Neural progenitor cell (in vitro differentiated cells): ENCODE measurements around the gene SETD2. TPM values are rescaled to one million over a fixed set of nuclear protein-coding genes. Genes with fewer than 3 reads are reported as not detected.
"Not testable (repeated sequence)": the region's sequence is repeated elsewhere in the genome, so short reads cannot be mapped to it uniquely, and the experiment has no call there.

Source experiments
- DNase-seq: peaks from one replicate; pipeline ENCODE4 v3.0.0-alpha.2; 2016; ENCODE audit warnings: low spot score
- H2AFZ ChIP-seq: fragments of 200-600 bp; sonication (generic); replicated peaks from 2 replicates; pipeline ENCODE4 v1.6.1; 2016; ENCODE audit warnings: antibody characterized with exemption
- H3F3A ChIP-seq: fragments of 200-600 bp; sonication (generic); 2 replicates; pipeline ENCODE4 v1.6.1; 2016; ENCODE audit warnings: antibody characterized with exemption, low read depth
- H3K27ac ChIP-seq: fragments of 200-600 bp; sonication (generic); 2 replicates; pipeline ENCODE4 v1.5.1; 2016; ENCODE audit warnings: mild to moderate bottlenecking
- H3K27me3 ChIP-seq: fragments of 200-600 bp; sonication (generic); 2 replicates; pipeline ENCODE4 v1.6.1; 2016; ENCODE audit warnings: mild to moderate bottlenecking, moderate library complexity
- H3K36me3 ChIP-seq: fragments of 200-600 bp; sonication (generic); 2 replicates; pipeline ENCODE4 v1.5.1; 2016
- H3K4me1 ChIP-seq: fragments of 200-600 bp; sonication (generic); 2 replicates; pipeline ENCODE4 v1.6.1; 2016; ENCODE audit warnings: mixed run types
- H3K4me2 ChIP-seq: fragments of 200-600 bp; sonication (generic); 2 replicates; pipeline ENCODE4 v1.6.1; 2016
- H3K4me3 ChIP-seq: fragments of 200-600 bp; sonication (generic); 2 replicates; pipeline ENCODE4 v1.5.1; 2016
- H3K79me2 ChIP-seq: fragments of 200-600 bp; sonication (generic); 2 replicates; pipeline ENCODE4 v1.6.1; 2016; ENCODE audit warnings: low read depth
- H3K9ac ChIP-seq: fragments of 200-600 bp; sonication (generic); 2 replicates; pipeline ENCODE4 v1.6.1; 2016
- H3K9me3 ChIP-seq: fragments of 200-600 bp; sonication (generic); 2 replicates; pipeline ENCODE4 v1.5.1; 2016; ENCODE audit warnings: low read depth
- H4K20me1 ChIP-seq: fragments of 200-600 bp; sonication (generic); 2 replicates; pipeline ENCODE4 v1.6.1; 2016; ENCODE audit warnings: low read depth
- H3K27ac Mint-ChIP-seq: 3 replicates; pipeline ENCODE4 v1.8.0; 2021; ENCODE audit warnings: mixed read lengths
- H3K27me3 Mint-ChIP-seq: 2 replicates; pipeline ENCODE4 v1.8.0; 2022; ENCODE audit warnings: low read depth, mild to moderate bottlenecking, inconsistent platforms, moderate library complexity, mixed read lengths; ENCODE audit not compliant: insufficient read depth
- H3K36me3 Mint-ChIP-seq: 3 replicates; pipeline ENCODE4 v1.8.0; 2021; ENCODE audit warnings: mixed read lengths
- H3K4me1 Mint-ChIP-seq: 3 replicates; pipeline ENCODE4 v1.8.0; 2021; ENCODE audit warnings: mixed read lengths
- H3K4me3 Mint-ChIP-seq: 3 replicates; pipeline ENCODE4 v1.8.0; 2021; ENCODE audit warnings: mild to moderate bottlenecking, moderate library complexity, mixed read lengths
- H3K9me3 Mint-ChIP-seq: 3 replicates; pipeline ENCODE4 v1.8.0; 2020; ENCODE audit warnings: mixed read lengths
- EZH2 ChIP-seq: fragments of 200-600 bp; sonication (generic); IDR thresholded peaks from 2 replicates; pipeline ENCODE4 v1.6.1; 2017; ENCODE audit warnings: antibody characterized with exemption, mild to moderate bottlenecking, moderate library complexity
- EZH2phosphoT487 ChIP-seq: fragments of 200-600 bp; sonication (generic); IDR thresholded peaks from 2 replicates; pipeline ENCODE4 v1.6.1; 2017; ENCODE audit warnings: antibody characterized with exemption
- total RNA-seq: library from RNA; depleted of rRNA; stranded (reverse); fragments of >200 nt; gene quantifications from 2 replicates; pipeline ENCODE4 v1.2.3, GENCODE V29; 2015; ENCODE audit warnings: low replicate concordance
- TF ChIP-seq, protein P1 (sequence below): fragments of 200-600 bp; sonication (generic); IDR thresholded peaks from 2 replicates; pipeline ENCODE4 v1.5.1; 2017; ENCODE audit warnings: antibody characterized with exemption, mild to moderate bottlenecking

The SETD2 gene
- total RNA-seq, 1 donor from 2014 or later = 46.0 TPM

DNA sequence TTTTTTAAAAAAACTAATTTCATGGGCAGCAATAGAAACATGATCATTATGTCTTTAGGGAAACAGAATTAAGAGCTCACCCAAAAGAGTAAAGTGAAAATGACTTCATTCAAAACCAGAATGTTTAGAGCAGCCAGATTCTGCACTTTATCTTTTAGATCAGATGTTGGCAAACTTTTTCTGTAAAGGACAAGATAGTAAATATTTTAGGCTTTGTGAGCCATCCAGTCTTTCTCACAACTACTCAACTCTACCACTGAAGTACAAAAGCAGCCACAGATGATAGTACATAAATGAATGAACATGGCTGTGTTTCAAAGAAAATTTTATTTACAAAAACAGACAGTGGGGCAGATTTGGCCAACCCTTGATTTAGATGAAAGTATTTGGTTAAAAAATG, 84.5 kb downstream of the SETD2 start:
- Histone ChIP-seq H3K4me3 (no peak overlapping the region), H3F3A (no peaks in the 10 kb centered on the region), H3K79me2 (peaks cover 12% of the 10 kb centered on the region), H3K4me2 (no peak overlapping the region), H3K9me3 (no peaks in the 10 kb centered on the region), H3K27ac (no peak overlapping the region), H3K36me3 (peaks cover 20% of the 10 kb centered on the region), H3K9ac (no peak overlapping the region), H4K20me1 (peaks cover 4% of the 10 kb centered on the region), H3K4me1 (no peaks in the 10 kb centered on the region), H2AFZ (no peak overlapping the region), H3K27me3 (no peaks in the 10 kb centered on the region)
- Mint-ChIP-seq H3K27ac (no peak overlapping the region), H3K27me3 (no peaks in the 10 kb centered on the region), H3K36me3 (peaks cover 33% of the 10 kb centered on the region), H3K4me3 (no peak overlapping the region), H3K9me3 (no peaks in the 10 kb centered on the region), H3K4me1 (no peaks in the 10 kb centered on the region)
- TF ChIP-seq EZH2 = no peak
- TF ChIP-seq, protein P1, sequence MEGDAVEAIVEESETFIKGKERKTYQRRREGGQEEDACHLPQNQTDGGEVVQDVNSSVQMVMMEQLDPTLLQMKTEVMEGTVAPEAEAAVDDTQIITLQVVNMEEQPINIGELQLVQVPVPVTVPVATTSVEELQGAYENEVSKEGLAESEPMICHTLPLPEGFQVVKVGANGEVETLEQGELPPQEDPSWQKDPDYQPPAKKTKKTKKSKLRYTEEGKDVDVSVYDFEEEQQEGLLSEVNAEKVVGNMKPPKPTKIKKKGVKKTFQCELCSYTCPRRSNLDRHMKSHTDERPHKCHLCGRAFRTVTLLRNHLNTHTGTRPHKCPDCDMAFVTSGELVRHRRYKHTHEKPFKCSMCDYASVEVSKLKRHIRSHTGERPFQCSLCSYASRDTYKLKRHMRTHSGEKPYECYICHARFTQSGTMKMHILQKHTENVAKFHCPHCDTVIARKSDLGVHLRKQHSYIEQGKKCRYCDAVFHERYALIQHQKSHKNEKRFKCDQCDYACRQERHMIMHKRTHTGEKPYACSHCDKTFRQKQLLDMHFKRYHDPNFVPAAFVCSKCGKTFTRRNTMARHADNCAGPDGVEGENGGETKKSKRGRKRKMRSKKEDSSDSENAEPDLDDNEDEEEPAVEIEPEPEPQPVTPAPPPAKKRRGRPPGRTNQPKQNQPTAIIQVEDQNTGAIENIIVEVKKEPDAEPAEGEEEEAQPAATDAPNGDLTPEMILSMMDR = no peak
- TF ChIP-seq EZH2phosphoT487 = no peak
- DNase-seq = no peak

DNA sequence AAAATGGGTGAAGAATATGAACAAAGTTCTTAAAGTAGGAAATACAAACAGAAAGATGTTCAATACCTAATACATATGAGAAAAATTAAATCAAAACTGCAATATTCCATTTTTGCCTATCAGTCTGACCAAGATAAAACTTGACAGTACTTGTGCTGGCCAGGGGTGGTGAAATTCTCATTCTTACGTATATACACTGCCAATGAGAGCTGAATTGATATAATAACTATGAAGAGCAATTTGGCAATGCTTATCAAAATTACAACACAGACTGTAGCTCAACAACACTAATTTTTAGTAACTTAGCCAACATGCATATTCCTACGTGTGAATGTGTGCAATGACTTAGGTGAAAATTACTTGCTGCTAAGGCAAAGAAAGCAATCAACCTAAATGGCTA, 90.2 kb downstream of the SETD2 start:
- Histone ChIP-seq H3K4me3 (no peak overlapping the region), H3K27me3 (no peaks in the 10 kb centered on the region), H3K4me1 (no peaks in the 10 kb centered on the region), H3K4me2 (no peak overlapping the region), H2AFZ (no peak overlapping the region), H3K27ac (no peak overlapping the region), H4K20me1 (no peaks in the 10 kb centered on the region), H3K79me2 (peaks cover 37% of the 10 kb centered on the region), H3K36me3 (peaks cover 11% of the 10 kb centered on the region), H3K9me3 (no peaks in the 10 kb centered on the region), H3K9ac (no peak overlapping the region), H3F3A (no peaks in the 10 kb centered on the region)
- no peak overlapping the region for H3K27ac Mint-ChIP-seq
- H3K4me1 Mint-ChIP-seq = no peaks in the 10 kb centered on the region
- H3K27me3 Mint-ChIP-seq = no peaks in the 10 kb centered on the region
- TF ChIP-seq EZH2 (no peak), EZH2phosphoT487 (no peak)
- TF ChIP-seq, protein P1 = no peak
- no peak for DNase-seq
- peaks cover 17% of the 10 kb centered on the region for H3K36me3 Mint-ChIP-seq
- no peaks in the 10 kb centered on the region for H3K9me3 Mint-ChIP-seq
- H3K4me3 Mint-ChIP-seq = no peak overlapping the region

DNA sequence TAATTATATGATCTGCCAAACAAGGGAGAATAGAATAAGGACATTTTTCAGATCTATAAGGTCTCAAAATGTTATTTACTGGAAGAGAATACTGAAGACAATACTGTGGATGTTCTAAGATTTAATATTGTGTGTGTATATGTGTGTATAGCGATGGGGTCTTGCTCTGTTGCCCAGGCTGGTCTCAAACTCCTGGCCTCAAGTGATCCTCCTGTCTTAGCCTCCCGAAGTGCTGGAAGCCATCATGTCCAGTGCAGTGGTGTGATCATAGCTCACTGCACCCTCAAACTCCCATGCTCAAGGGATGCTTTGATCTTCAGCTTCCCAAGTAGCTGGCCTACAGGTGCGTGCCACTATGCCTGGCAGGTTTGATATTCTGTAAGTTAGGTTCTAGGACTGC, 93.1 kb downstream of the SETD2 start:
- no peak for DNase-seq
- Mint-ChIP-seq H3K36me3 (peaks cover 11% of the 10 kb centered on the region), H3K9me3 (no peaks in the 10 kb centered on the region), H3K4me1 (no peaks in the 10 kb centered on the region), H3K27me3 (no peaks in the 10 kb centered on the region), H3K4me3 (no peak overlapping the region), H3K27ac (no peak overlapping the region)
- no peak overlapping the region for H3K27ac ChIP-seq
- peaks cover 34% of the 10 kb centered on the region for H3K79me2 ChIP-seq
- peaks cover 10% of the 10 kb centered on the region for H3K36me3 ChIP-seq
- H4K20me1 ChIP-seq = no peaks in the 10 kb centered on the region
- TF ChIP-seq, protein P1 = no peak
- TF ChIP-seq EZH2 (no peak), EZH2phosphoT487 (no peak)
- no peak overlapping the region for H2AFZ ChIP-seq
- no peaks in the 10 kb centered on the region for H3K27me3 ChIP-seq
- no peak overlapping the region for H3K4me3 ChIP-seq
- no peaks in the 10 kb centered on the region for H3K4me1 ChIP-seq
- H3K4me2 ChIP-seq = no peak overlapping the region
- H3F3A ChIP-seq = no peaks in the 10 kb centered on the region
- no peaks in the 10 kb centered on the region for H3K9me3 ChIP-seq
- no peak overlapping the region for H3K9ac ChIP-seq

DNA sequence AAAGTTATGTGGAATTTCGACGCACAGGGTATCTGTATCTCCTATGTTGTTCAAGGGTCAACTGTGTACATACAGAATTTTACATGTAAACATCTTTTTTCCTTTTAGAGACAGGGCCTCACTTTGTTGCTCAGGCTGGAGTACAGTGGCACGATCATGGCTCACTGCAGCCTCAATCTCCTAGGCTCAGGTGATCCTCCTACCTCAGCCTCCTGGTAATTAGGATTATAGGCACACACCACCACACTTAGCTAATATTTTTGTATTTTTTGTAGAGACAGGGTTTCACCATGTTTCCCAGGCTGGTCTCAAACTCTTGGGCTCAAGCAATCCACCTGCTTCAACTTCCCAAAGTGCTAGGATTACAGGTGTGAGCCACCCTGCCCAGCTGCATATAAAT, 97.7 kb downstream of the SETD2 start:
- H3K9me3 Mint-ChIP-seq, H3K4me1 ChIP-seq, H3K27ac Mint-ChIP-seq, H3K4me3 Mint-ChIP-seq, H3F3A ChIP-seq, H3K9ac ChIP-seq, H3K4me2 ChIP-seq, H3K4me1 Mint-ChIP-seq, H4K20me1 ChIP-seq, H3K27ac ChIP-seq, H3K4me3 ChIP-seq, H3K27me3 Mint-ChIP-seq, H3K36me3 ChIP-seq, H2AFZ ChIP-seq, H3K9me3 ChIP-seq, DNase-seq, H3K27me3 ChIP-seq: not testable (repeated sequence)
- H3K79me2 ChIP-seq = peaks cover 12% of the 10 kb centered on the region
- peaks cover 16% of the 10 kb centered on the region for H3K36me3 Mint-ChIP-seq
